IMR-90 (cell line): ENCODE measurements around the gene HEATR5A. TPM values are rescaled to one million over a fixed set of nuclear protein-coding genes. Genes with fewer than 3 reads are reported as not detected.

Experiments used
- ATAC-seq: fragments of 200-7000 bp; cut with Tn5 transposase; 2 replicates; pipeline ENCODE4 v1.9.1; 2020; ENCODE audit warnings: low read depth, mild to moderate bottlenecking, moderate library complexity
- BruUV-seq: library from RNA; stranded (reverse); fragments of 400-500 nt; replicated peaks from 2 replicates; lab custom pipeline; 2021; lab: Mats Ljungman, UMichigan
- CTCF ChIA-PET: fragments of 300-600 bp; formaldehyde crosslinking; extraction: SDS; loops from one replicate; lab custom pipeline; 2021; ENCODE audit warnings: antibody characterized with exemption; lab: Yijun Ruan, JAX
- POLR2A ChIA-PET: fragments of 300-600 bp; sonication (Branson Sonifier 250); formaldehyde crosslinking; loops from one replicate; lab custom pipeline; 2022; ENCODE audit warnings: antibody characterized with exemption; ENCODE audit not compliant: unreplicated experiment; lab: Charles Lee
- DNase-seq: peaks from one replicate; pipeline ENCODE4 v3.0.0; 2013
- H2AFZ ChIP-seq: replicated peaks from 2 replicates; pipeline ENCODE3; 2013; ENCODE audit warnings: low read length, mild to moderate bottlenecking; ENCODE audit not compliant: poor library complexity
- H2AK5ac ChIP-seq: 2 replicates; pipeline ENCODE4 v1.6.1; 2013; ENCODE audit warnings: low read depth, low read length, inconsistent platforms
- H2AK9ac ChIP-seq: replicated peaks from 2 replicates; pipeline ENCODE3; 2013; ENCODE audit warnings: mild to moderate bottlenecking, low read depth, low read length, moderate library complexity; ENCODE audit not compliant: poor library complexity
- H2BK120ac ChIP-seq: 2 replicates; pipeline ENCODE4 v1.6.1; 2013; ENCODE audit warnings: low read depth, low read length, inconsistent platforms
- H2BK15ac ChIP-seq: 3 replicates; pipeline ENCODE4 v1.6.1; 2013; ENCODE audit warnings: low read depth, low read length, inconsistent platforms
- H2BK20ac ChIP-seq: 2 replicates; pipeline ENCODE4 v1.6.1; 2013; ENCODE audit warnings: low read depth, mild to moderate bottlenecking, inconsistent platforms, low read length, moderate library complexity
- H2BK5ac ChIP-seq: 2 replicates; pipeline ENCODE4 v1.6.1; 2013; ENCODE audit warnings: mild to moderate bottlenecking, low read depth, low read length, inconsistent platforms; ENCODE audit not compliant: poor library complexity, severe bottlenecking
- H3K14ac ChIP-seq: replicated peaks from 2 replicates; pipeline ENCODE4 v1.6.1; 2013; ENCODE audit warnings: low read depth, low read length, inconsistent platforms
- H3K18ac ChIP-seq: 2 replicates; pipeline ENCODE4 v1.6.1; 2013; ENCODE audit warnings: low read depth, low read length, control low read depth
- H3K23ac ChIP-seq: 2 replicates; pipeline ENCODE4 v1.6.1; 2013; ENCODE audit warnings: low read depth, low read length, inconsistent platforms
- H3K27ac ChIP-seq: 2 replicates; pipeline ENCODE4 v1.5.1; 2013; ENCODE audit warnings: mild to moderate bottlenecking, control low read depth, low read length; ENCODE audit not compliant: insufficient read depth
- H3K27me3 ChIP-seq: 2 replicates; pipeline ENCODE4 v1.6.1; 2013; ENCODE audit warnings: low read length; ENCODE audit not compliant: control insufficient read depth, insufficient read depth
- H3K36me3 ChIP-seq: 2 replicates; pipeline ENCODE4 v1.6.1; 2013; ENCODE audit warnings: low read length, mixed read lengths; ENCODE audit not compliant: control insufficient read depth, insufficient read depth
- H3K4ac ChIP-seq: 2 replicates; pipeline ENCODE4 v1.6.1; 2013; ENCODE audit warnings: low read depth, low read length, inconsistent platforms
- H3K4me1 ChIP-seq: 2 replicates; pipeline ENCODE4 v1.6.1; 2013; ENCODE audit warnings: low read length, mixed read lengths; ENCODE audit not compliant: control insufficient read depth, insufficient read depth
- H3K4me2 ChIP-seq: 2 replicates; pipeline ENCODE4 v1.6.1; 2013; ENCODE audit warnings: low read depth, mild to moderate bottlenecking, control low read depth, low read length, moderate library complexity
- H3K4me3 ChIP-seq: 2 replicates; pipeline ENCODE4 v1.5.1; 2013; ENCODE audit warnings: low read depth, mild to moderate bottlenecking, control low read depth, low read length, moderate library complexity; ENCODE audit not compliant: insufficient read depth
- H3K56ac ChIP-seq: 2 replicates; pipeline ENCODE4 v1.6.1; 2013; ENCODE audit warnings: low read length, inconsistent platforms; ENCODE audit not compliant: insufficient read depth; ENCODE audit errors: extremely low read depth
- H3K79me1 ChIP-seq, 2 experiments: 2 replicates each; pipeline ENCODE4 v1.6.1; 2013; ENCODE audit warnings: low read length in 2 of 2, inconsistent platforms in 1 of 2, low read depth in 1 of 2
- H3K9ac ChIP-seq: 2 replicates; pipeline ENCODE4 v1.6.1; 2013; ENCODE audit warnings: low read depth, low read length, control low read depth
- H3K9me1 ChIP-seq: 2 replicates; pipeline ENCODE4 v1.6.1; 2013; ENCODE audit warnings: low read length, inconsistent platforms; ENCODE audit not compliant: insufficient read depth
- H3K9me3 ChIP-seq: 2 replicates; pipeline ENCODE4 v1.6.1; 2013; ENCODE audit warnings: low read length; ENCODE audit not compliant: control insufficient read depth, insufficient read depth
- H4K20me1 ChIP-seq: 2 replicates; pipeline ENCODE4 v1.6.1; 2013; ENCODE audit warnings: low read length, inconsistent platforms; ENCODE audit not compliant: insufficient read depth
- H4K5ac ChIP-seq: 2 replicates; pipeline ENCODE4 v1.6.1; 2013; ENCODE audit warnings: mild to moderate bottlenecking, low read depth, low read length, control low read depth
- H4K8ac ChIP-seq, 2 experiments: 2 replicates each; pipeline ENCODE4 v1.6.1; 2013; ENCODE audit warnings: low read depth in 2 of 2, low read length in 2 of 2, control low read depth in 1 of 2, inconsistent platforms in 1 of 2
- H4K91ac ChIP-seq: 2 replicates; pipeline ENCODE4 v1.6.1; 2013; ENCODE audit warnings: low read depth, low read length, inconsistent platforms; ENCODE audit not compliant: insufficient read depth
- BHLHE40 ChIP-seq: fragments of 150-350 bp; IDR thresholded peaks from 2 replicates; pipeline ENCODE4 v1.6.1; 2016; ENCODE audit warnings: mild to moderate bottlenecking, low read depth, low read length
- MAZ ChIP-seq: IDR thresholded peaks from 2 replicates; pipeline ENCODE4 v1.6.1; 2012; ENCODE audit warnings: low read depth, mild to moderate bottlenecking, low read length, improper control_type of control experiment, moderate library complexity, borderline replicate concordance
- NFE2L2 ChIP-seq: fragments of 150-350 bp; IDR thresholded peaks from 2 replicates; pipeline ENCODE4 v1.6.1; 2016; ENCODE audit warnings: low read depth, mild to moderate bottlenecking, low read length
- RCOR1 ChIP-seq: IDR thresholded peaks from 2 replicates; pipeline ENCODE4 v1.6.1; 2012; ENCODE audit warnings: mild to moderate bottlenecking, low read length, improper control_type of control experiment; ENCODE audit not compliant: insufficient replicate concordance
- WGBS, 2 experiments: methylation state at CpG; one replicate each; pipeline versions ENCODE4 v1.1.5 to v1.1.7; 2013; ENCODE audit warnings: missing lambda C conversion rate in 2 of 2; ENCODE audit not compliant: insufficient read length in 1 of 2; ENCODE audit errors: extremely low coverage in 2 of 2; 5-methylcytosine and 5-hydroxymethylcytosine counted together
- dilution Hi-C: fragments of 300-500 bp; cut with HindIII; formaldehyde crosslinking; loops from one replicate; pipeline ENCODE4 v1.14.3; 2018; ENCODE audit warnings: low sequenced_read_pairs; ENCODE audit not compliant: unreplicated experiment
- in situ Hi-C: fragments of 300-500 bp; cut with MboI; formaldehyde crosslinking; loops from 3 replicates; pipeline ENCODE4 v1.14.3; 2019; ENCODE audit warnings: low sequenced_read_pairs, inconsistent platforms, mixed read lengths
- intact Hi-C: fragments of 100-400 bp; cut with micrococcal nuclease; formaldehyde crosslinking; loops from 2 replicates; pipeline ENCODE4 v1.10.0; 2022
- polyA plus RNA-seq, 3 experiments: library from polyadenylated mRNA; depleted of rRNA; stranded (reverse); fragments of >200 nt; gene quantifications; 2 replicates each; pipeline ENCODE4 v1.2.3, GENCODE V29; 2012; ENCODE audit warnings: low replicate concordance in 1 of 3
- total RNA-seq: library from RNA; depleted of rRNA; stranded (reverse); fragments of >200 nt; gene quantifications from 2 replicates; pipeline ENCODE4 v1.2.3, GENCODE V29; 2012
- TF ChIP-seq, protein P1 (sequence below): fragments of 150-350 bp; IDR thresholded peaks from 2 replicates; pipeline ENCODE4 v1.6.1; 2016; ENCODE audit warnings: low read depth, mild to moderate bottlenecking, low read length, moderate library complexity, borderline replicate concordance

HEATR5A gene
- total and polyA plus RNA-seq, 2 of the 4 experiments (the other 2 are of a cell fraction), result 14.0 to 48.9 TPM

DNA sequence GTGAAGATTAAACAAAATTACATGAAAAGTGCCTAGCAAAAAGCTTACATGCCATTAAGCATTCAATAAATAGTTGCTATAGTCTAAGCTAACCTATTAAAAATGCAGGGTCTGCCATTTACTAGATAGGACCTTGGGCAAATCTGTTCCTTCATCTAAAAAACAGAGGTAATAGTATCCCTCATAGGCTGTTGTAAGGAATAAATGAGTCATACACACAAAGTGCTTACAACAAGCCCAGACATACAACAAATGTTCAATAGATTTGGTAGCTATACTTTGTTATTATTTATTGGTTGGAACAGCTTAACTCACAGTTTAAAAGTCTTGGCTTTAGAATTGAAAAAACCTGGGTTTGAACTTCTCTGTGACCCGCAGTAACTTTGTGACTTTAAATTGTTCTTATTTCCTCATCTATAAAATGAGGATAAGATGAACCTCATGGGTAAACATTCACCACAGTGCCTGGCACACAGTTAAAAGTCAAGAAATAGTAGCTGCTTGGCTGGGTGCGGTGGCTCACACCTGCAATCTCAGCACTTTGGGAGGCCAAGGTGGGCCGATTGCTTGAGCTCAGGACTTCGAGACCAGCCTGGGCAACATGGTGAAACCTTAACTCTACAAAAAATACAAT, 24.7 kb downstream of the HEATR5A start:
- Histone ChIP-seq H3K79me1 (no peaks in the 10 kb centered on the region; a peak in 1 of 4 replicates), H2AK9ac (no peak overlapping the region), H3K4ac (no peak overlapping the region), H2BK20ac (no peak overlapping the region), H3K4me2 (no peak overlapping the region), H3K4me3 (no peak overlapping the region), H3K14ac (no peak overlapping the region), H2AFZ (no peak overlapping the region), H4K5ac (no peak overlapping the region), H3K9me3 (no peaks in the 10 kb centered on the region), H3K23ac (no peak overlapping the region), H4K8ac (no peak overlapping the region), H4K91ac (no peak overlapping the region), H3K27ac (no peak overlapping the region), H3K27me3 (no peaks in the 10 kb centered on the region), H4K20me1 (no peaks in the 10 kb centered on the region), H3K4me1 (0 out of 2 replicates have a peak, but pooled peaks cover 1% of the 10 kb centered on the region), H3K9ac (no peak overlapping the region), H3K36me3 (peaks cover 30% of the 10 kb centered on the region), H3K18ac (no peak overlapping the region), H3K56ac (no peak overlapping the region), H2BK5ac (no peak overlapping the region), H2AK5ac (no peak overlapping the region), H3K9me1 (peaks cover 2% of the 10 kb centered on the region; the same call in 1 of the 2 replicates), H2BK15ac (no peak overlapping the region), H2BK120ac (no peak overlapping the region)
- TF ChIP-seq BHLHE40 (no peak), MAZ (no peak), RCOR1 (no peak), NFE2L2 (no peak)
- TF ChIP-seq, protein P1, sequence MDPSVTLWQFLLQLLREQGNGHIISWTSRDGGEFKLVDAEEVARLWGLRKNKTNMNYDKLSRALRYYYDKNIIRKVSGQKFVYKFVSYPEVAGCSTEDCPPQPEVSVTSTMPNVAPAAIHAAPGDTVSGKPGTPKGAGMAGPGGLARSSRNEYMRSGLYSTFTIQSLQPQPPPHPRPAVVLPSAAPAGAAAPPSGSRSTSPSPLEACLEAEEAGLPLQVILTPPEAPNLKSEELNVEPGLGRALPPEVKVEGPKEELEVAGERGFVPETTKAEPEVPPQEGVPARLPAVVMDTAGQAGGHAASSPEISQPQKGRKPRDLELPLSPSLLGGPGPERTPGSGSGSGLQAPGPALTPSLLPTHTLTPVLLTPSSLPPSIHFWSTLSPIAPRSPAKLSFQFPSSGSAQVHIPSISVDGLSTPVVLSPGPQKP, result no peak
- dilution Hi-C loops, result no loop called here
- ChIA-PET POLR2A (no interaction called here), CTCF (no interaction called here)
- no TSS peak for BruUV-seq
- in situ Hi-C loops, result no loop called here
- ATAC-seq, result no peak
- intact Hi-C loops, result no loop called here
- WGBS, 2 experiments, result no CpG with 5 or more reads among the region's 4 CpGs
- no peak for DNase-seq
